Ectodermal cell (in vitro differentiated cells): ENCODE data around the gene ERN2. TPM values are rescaled to one million over a fixed set of nuclear protein-coding genes. Genes with fewer than 3 reads are reported as not detected.
"Not testable (repeated sequence)": the region's sequence is repeated elsewhere in the genome, so short reads cannot be mapped to it uniquely, and the experiment has no call there.

Experiments
- H3K27ac ChIP-seq: 2 replicates; pipeline ENCODE4 v1.7.0; 2013; ENCODE audit warnings: mild to moderate bottlenecking, low read depth, low read length; ENCODE audit not compliant: insufficient read depth, poor library complexity, severe bottlenecking
- H3K27me3 ChIP-seq: 2 replicates; pipeline ENCODE4 v1.7.0; 2013; ENCODE audit warnings: mild to moderate bottlenecking, low read length; ENCODE audit not compliant: insufficient read depth, control insufficient read depth, poor library complexity, severe bottlenecking
- H3K36me3 ChIP-seq: one replicate; pipeline ENCODE4 v1.7.0; 2013; ENCODE audit warnings: low read length; ENCODE audit not compliant: control insufficient read depth, insufficient read depth
- H3K4me1 ChIP-seq: one replicate; pipeline ENCODE4 v1.7.0; 2013; ENCODE audit warnings: low read length; ENCODE audit not compliant: control insufficient read depth, insufficient read depth
- H3K4me3 ChIP-seq: 2 replicates; pipeline ENCODE4 v1.7.0; 2013; ENCODE audit warnings: low read depth, low read length, control low read depth; ENCODE audit not compliant: insufficient read depth
- H3K9me3 ChIP-seq: 2 replicates; pipeline ENCODE4 v1.7.0; 2013; ENCODE audit warnings: mild to moderate bottlenecking, low read length, moderate library complexity; ENCODE audit not compliant: control insufficient read depth
- WGBS, 2 experiments: methylation state at CpG; one replicate each; pipeline ENCODE4 v1.1.7; 2013; ENCODE audit warnings: missing lambda C conversion rate in 2 of 2; 5-methylcytosine and 5-hydroxymethylcytosine counted together
- polyA plus RNA-seq, 4 experiments: library from polyadenylated mRNA; stranded (reverse); fragments of 50-300 nt; gene quantifications; one replicate each; pipeline ENCODE4 v1.2.3, GENCODE V29; 2013

ERN2 gene
- 1.4 TPM for polyA plus RNA-seq (2013, experiment 1 of 4)
- polyA plus RNA-seq (2013, experiment 2 of 4): 1.9 TPM
- polyA plus RNA-seq (2013, experiment 3 of 4): 1.8 TPM
- 1.9 TPM for polyA plus RNA-seq (2013, experiment 4 of 4)

- Histone ChIP-seq H3K27me3 (peaks cover 15% of the 10 kb centered on the region), H3K27ac (no peak within 1 kb of the TSS), H3K4me3 (peak within 1 kb of the TSS; percentile 4), H3K36me3 (no peaks in the 10 kb centered on the region), H3K9me3 (no peaks in the 10 kb centered on the region), H3K4me1 (no peaks in the 10 kb centered on the region)
- 64% methylated on average over 37 of the region's 37 CpGs for WGBS, 2 experiments
Measured at GRCh38 chr16:23712976-23713375, at the start of gene ERN2. Gene ERN2 (minus strand): TSS chr16:23713222. CDS start chr16:23713187, 35 bp downstream.

- H3K27ac ChIP-seq: no peak overlapping the region
- WGBS, 2 experiments: 88 to 96% methylated on average over 6 of the region's 6 CpGs
- no peaks in the 10 kb centered on the region for H3K9me3 ChIP-seq
- H3K36me3 ChIP-seq: no peaks in the 10 kb centered on the region
- H3K4me1 ChIP-seq: no peaks in the 10 kb centered on the region
- H3K4me3 ChIP-seq: no peak overlapping the region
- peaks cover 24% of the 10 kb centered on the region for H3K27me3 ChIP-seq
Measured at GRCh38 chr16:23757937-23758619, 45.1 kb upstream of the ERN2 start.

- H3K36me3 ChIP-seq: no peaks in the 10 kb centered on the region
- peaks cover 24% of the 10 kb centered on the region for H3K27me3 ChIP-seq
- no peak overlapping the region for H3K27ac ChIP-seq
- no peaks in the 10 kb centered on the region for H3K4me1 ChIP-seq
- no peak overlapping the region for H3K4me3 ChIP-seq
- 95 to 96% methylated on average over 9 of the region's 9 CpGs for whole genome bisulfite sequencing, 2 experiments
- no peaks in the 10 kb centered on the region for H3K9me3 ChIP-seq
Measured at GRCh38 chr16:23757116-23757515, 44.1 kb upstream of the ERN2 start.

DNA sequence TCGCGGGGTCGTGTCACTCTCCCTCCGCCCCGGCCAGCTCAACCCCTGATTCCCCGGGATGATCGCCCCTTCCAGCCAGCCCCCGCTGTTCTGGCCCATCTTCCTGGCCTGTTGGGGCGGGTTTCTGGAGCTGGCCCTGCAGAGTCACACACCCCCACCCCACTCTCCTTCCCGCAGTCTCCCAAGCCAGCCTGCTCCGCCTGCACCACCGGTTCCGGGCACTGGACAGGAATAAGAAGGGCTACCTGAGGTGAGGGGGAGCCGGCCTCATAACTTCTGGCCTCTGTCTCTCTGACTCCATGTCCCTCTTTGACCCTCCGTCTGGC is 42.4 kb upstream of the ERN2 start:
- peaks cover 24% of the 10 kb centered on the region for H3K27me3 ChIP-seq
- no peaks in the 10 kb centered on the region for H3K4me1 ChIP-seq
- H3K36me3 ChIP-seq: no peaks in the 10 kb centered on the region
- no peaks in the 10 kb centered on the region for H3K9me3 ChIP-seq
- H3K27ac ChIP-seq: no peak overlapping the region
- no peak overlapping the region for H3K4me3 ChIP-seq
- WGBS, 2 experiments: 87% methylated on average over 15 of the region's 15 CpGs

DNA sequence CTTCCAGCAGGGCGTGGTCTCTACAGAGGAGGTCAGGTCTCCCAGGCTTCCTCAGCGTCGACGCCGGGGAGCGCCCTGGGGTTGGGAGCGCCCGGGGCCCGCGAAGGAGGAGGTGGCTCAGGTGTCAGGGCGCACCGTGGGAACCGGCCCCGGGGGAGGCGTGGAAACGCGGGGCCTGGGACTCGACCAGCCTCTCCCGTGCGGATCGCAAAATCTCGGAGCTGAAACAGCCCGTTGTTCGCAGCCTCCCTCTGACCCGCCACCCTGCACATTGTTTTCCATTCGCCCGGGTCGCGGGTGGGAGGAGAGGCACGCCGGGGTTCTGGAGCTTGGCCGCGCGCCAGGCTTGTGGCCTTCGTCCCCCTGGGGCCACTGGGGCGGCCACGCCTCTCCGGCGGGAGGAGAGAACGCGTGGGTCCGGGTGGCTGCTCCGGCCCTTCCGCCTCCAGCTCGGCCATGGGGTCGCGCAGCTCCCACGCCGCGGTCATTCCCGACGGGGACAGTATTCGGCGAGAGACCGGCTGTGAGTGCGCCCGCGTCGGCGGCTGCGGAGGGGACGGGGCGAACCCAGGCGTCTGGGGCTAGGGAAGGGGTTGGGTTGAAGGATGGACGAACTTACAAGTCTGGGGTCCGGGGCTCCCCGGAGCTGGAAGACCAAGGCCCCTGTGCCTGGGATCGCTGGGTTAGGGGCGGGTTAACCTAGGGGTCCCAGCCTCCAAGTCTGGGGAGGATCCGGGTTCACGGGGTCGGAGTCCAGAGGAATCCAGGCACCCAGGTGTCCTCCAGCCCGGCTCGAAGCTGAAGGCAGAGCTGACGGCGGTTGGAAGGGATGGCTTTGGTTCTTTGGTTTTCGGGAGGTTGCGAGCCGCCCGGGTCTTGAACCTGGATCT is 41.8 kb upstream of the ERN2 start, which contains the start of gene CHP2:
Gene CHP2 (plus strand): TSS at position 433 of the 890 bp plus-strand sequence. CDS start 24 bp downstream, at position 457.
- Histone ChIP-seq H3K9me3 (no peaks in the 10 kb centered on the region), H3K27ac (no peak within 1 kb of the TSS), H3K4me1 (no peaks in the 10 kb centered on the region), H3K36me3 (no peaks in the 10 kb centered on the region), H3K27me3 (peaks cover 24% of the 10 kb centered on the region), H3K4me3 (peak within 1 kb of the TSS; percentile 22)
- 53 to 58% methylated on average over 80 of the region's 80 CpGs for WGBS, 2 experiments

- no peaks in the 10 kb centered on the region for H3K36me3 ChIP-seq
- no peak overlapping the region for H3K27ac ChIP-seq
- H3K4me1 ChIP-seq: no peaks in the 10 kb centered on the region
- WGBS, 2 experiments: 69 to 71% methylated on average over 17 of the region's 17 CpGs
- H3K9me3 ChIP-seq: no peaks in the 10 kb centered on the region
- peak overlapping the region; percentile 22 for H3K4me3 ChIP-seq
- peaks cover 24% of the 10 kb centered on the region for H3K27me3 ChIP-seq
Measured at GRCh38 chr16:23753908-23754593, 41.0 kb upstream of the ERN2 start.

- not testable (repeated sequence) for H3K9me3 ChIP-seq, H3K4me3 ChIP-seq, H3K36me3 ChIP-seq, H3K27ac ChIP-seq, H3K4me1 ChIP-seq
- peaks cover 21% of the 10 kb centered on the region for H3K27me3 ChIP-seq
- WGBS, 2 experiments: 91 to 100% methylated on average over 1 of the region's 1 CpG
Measured at GRCh38 chr16:23751053-23751452, 38.0 kb upstream of the ERN2 start.

DNA sequence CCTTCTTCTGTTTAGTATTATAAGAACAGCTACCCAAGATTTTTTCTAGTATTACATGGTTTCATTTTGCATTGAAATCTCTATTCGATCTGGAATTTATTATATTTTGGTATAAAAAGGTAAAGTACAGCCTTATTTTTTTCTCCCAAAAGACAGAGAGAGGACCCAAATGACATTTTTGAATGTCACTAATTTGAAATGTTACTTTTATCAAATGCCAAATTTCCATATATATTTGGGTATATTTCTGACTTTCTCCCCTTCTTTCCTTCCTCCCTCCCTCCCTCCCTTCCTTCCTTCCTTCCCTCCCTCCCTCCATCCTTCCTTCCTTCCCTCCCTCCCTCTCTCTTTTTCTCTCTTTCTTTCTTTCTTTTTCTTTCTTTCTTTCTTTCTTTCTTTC is 35.6 kb upstream of the ERN2 start:
- Histone ChIP-seq H3K27me3 (no peaks in the 10 kb centered on the region), H3K4me1 (no peaks in the 10 kb centered on the region), H3K36me3 (no peaks in the 10 kb centered on the region), H3K27ac (no peak overlapping the region), H3K4me3 (no peak overlapping the region), H3K9me3 (no peaks in the 10 kb centered on the region)
- no CpG with 5 or more reads among the region's 1 CpG for WGBS, 2 experiments

GRCh38 chr16:23745263-23745662 is 32.2 kb upstream of the ERN2 start:
- no peaks in the 10 kb centered on the region for H3K27me3 ChIP-seq
- H3K4me3 ChIP-seq: no peak overlapping the region
- no peaks in the 10 kb centered on the region for H3K9me3 ChIP-seq
- no peaks in the 10 kb centered on the region for H3K4me1 ChIP-seq
- H3K27ac ChIP-seq: no peak overlapping the region
- 89 to 92% methylated on average over 4 of the region's 4 CpGs for WGBS, 2 experiments
- H3K36me3 ChIP-seq: no peaks in the 10 kb centered on the region

DNA sequence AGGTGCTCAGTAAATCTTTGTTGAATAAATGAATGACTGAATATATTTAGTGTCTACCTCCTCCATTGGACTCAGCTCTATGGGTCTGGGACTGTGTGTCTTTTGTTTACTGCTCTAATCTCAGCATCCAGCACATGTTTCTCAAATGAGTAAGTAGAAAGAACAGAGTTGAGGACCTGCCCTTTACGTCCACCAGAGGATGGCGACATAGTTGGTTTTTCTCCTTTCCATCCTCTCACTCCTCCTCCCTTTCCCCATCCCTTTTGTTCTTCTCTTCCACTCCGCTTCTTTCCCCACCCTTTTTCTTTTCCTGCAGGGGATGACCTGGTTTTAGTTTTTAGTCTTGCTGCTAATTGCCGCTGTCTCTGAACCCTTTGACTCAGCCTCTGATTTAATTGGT is 29.7 kb upstream of the ERN2 start:
- 49 to 50% methylated on average over 4 of the region's 4 CpGs for whole genome bisulfite sequencing, 2 experiments
- Histone ChIP-seq H3K27me3 (no peaks in the 10 kb centered on the region), H3K27ac (no peak overlapping the region), H3K4me3 (no peak overlapping the region), H3K9me3 (no peaks in the 10 kb centered on the region), H3K36me3 (no peaks in the 10 kb centered on the region), H3K4me1 (no peaks in the 10 kb centered on the region)
